Nucleus accumbens (tissue), 56 donors: Measurements from ENCODE around the gene SH2D1B.
"Not testable (repeated sequence)": the region's sequence is repeated elsewhere in the genome, so short reads cannot be mapped to it uniquely, and the experiment has no call there.

ENCODE experiments used
- DNase-seq, 56 donors: peaks; one replicate each; lab custom pipeline; 2025; lab: John Stamatoyannopoulos, UW

Gene SH2D1B

GRCh38 chr1:162366149-162366548 lies 45.8 kb downstream of the SH2D1B start:
- no peak for DNase-seq

- DNase-seq, result no peak
Observed at GRCh38 chr1:162365284-162366020, 46.5 kb downstream of the SH2D1B start.

- DNase-seq, result no peak
Observed at GRCh38 chr1:162364498-162364897, 47.4 kb downstream of the SH2D1B start.

- DNase-seq, result no peak
Observed at GRCh38 chr1:162363823-162364222, 48.1 kb downstream of the SH2D1B start.

GRCh38 chr1:162361349-162361748 lies 50.6 kb downstream of the SH2D1B start:
- DNase-seq, result no peak

GRCh38 chr1:162360874-162361260 lies 51.1 kb downstream of the SH2D1B start:
- no peak for DNase-seq

- no peak for DNase-seq
Observed at GRCh38 chr1:162360237-162360873, 51.6 kb downstream of the SH2D1B start.

GRCh38 chr1:162359523-162360236 lies 52.3 kb downstream of the SH2D1B start:
- no peak for DNase-seq

GRCh38 chr1:162358928-162359327 lies 53.0 kb downstream of the SH2D1B start:
- no peak for DNase-seq

- no peak for DNase-seq
Observed at GRCh38 chr1:162357681-162358266, 54.2 kb downstream of the SH2D1B start.

GRCh38 chr1:162353702-162354101 lies 58.2 kb downstream of the SH2D1B start:
- no peak for DNase-seq

GRCh38 chr1:162353078-162353477 lies 58.9 kb downstream of the SH2D1B start:
- DNase-seq, result no peak

- not testable (repeated sequence) for DNase-seq
Observed at GRCh38 chr1:162351874-162352273, 60.1 kb downstream of the SH2D1B start.

- no peak for DNase-seq
Observed at GRCh38 chr1:162351246-162351842, 60.6 kb downstream of the SH2D1B start.

GRCh38 chr1:162349635-162350330 lies 62.2 kb downstream of the SH2D1B start:
- DNase-seq, result no peak

- no peak for DNase-seq
Observed at GRCh38 chr1:162347281-162347680, 64.7 kb downstream of the SH2D1B start.
